ENCODE measurements around the gene BROX. TPM values are rescaled to one million over a fixed set of nuclear protein-coding genes. Genes with fewer than 3 reads are reported as not detected.

BROX gene
- total RNA-seq, 1 experiment from 2014 or later: 99.1 TPM

GRCh38 chr1:222709700-222710153 is 2.6 kb upstream of the BROX start:
- Histone ChIP-seq H3F3A (ENCODE audit: insufficient read depth, low read depth) (peaks cover 26% of the 10 kb centered on the region), H3K27me3 (ENCODE audit: insufficient read depth, low read depth) (no peaks in the 10 kb centered on the region), H2AFZ (no peak overlapping the region), H3K4me1 (replicated peaks; ENCODE audit: insufficient read depth) (peaks cover 15% of the 10 kb centered on the region), H3K9me2 (ENCODE audit: insufficient read depth) (0 out of 2 replicates have a peak, but pooled peaks cover 5% of the 10 kb centered on the region), H3K4me3 (peak overlapping the region; percentile 89; the same call in 1 of the 2 replicates), H4K20me1 (ENCODE audit: insufficient read depth) (no peaks in the 10 kb centered on the region), H3K36me3 (ENCODE audit: low read depth) (no peaks in the 10 kb centered on the region), H3K9me3 (ENCODE audit: insufficient read depth, low read depth) (no peaks in the 10 kb centered on the region), H3K4me2 (peak overlapping the region; percentile 82), H3K79me2 (ENCODE audit: low read depth) (peaks cover 52% of the 10 kb centered on the region), H3K27ac (no peak overlapping the region)
- POLR2A ChIA-PET (ENCODE audit: unreplicated experiment): no interaction called here
- intact Hi-C loops (cut with micrococcal nuclease; ENCODE audit: unreplicated experiment): no loop called here
- no peak for TF ChIP-seq EZH2 (IDR thresholded peaks at IDR 0.05; ENCODE audit: low read depth)
- TF ChIP-seq CTCF (conservative IDR thresholded peaks at IDR 0.05): no peak
- DNase-seq: no peak
- BruUV-seq (replicated peaks): no TSS peak
- CTCF ChIA-PET: no interaction called here

- Histone ChIP-seq H3K27me3 (ENCODE audit: insufficient read depth, low read depth) (no peaks in the 10 kb centered on the region), H3K4me1 (replicated peaks; ENCODE audit: insufficient read depth) (peaks cover 15% of the 10 kb centered on the region), H3K27ac (peak overlapping the region; percentile 67), H2AFZ (peak overlapping the region; percentile 100), H3F3A (ENCODE audit: insufficient read depth, low read depth) (peaks cover 32% of the 10 kb centered on the region), H3K4me3 (peak overlapping the region; percentile 89), H3K9me3 (ENCODE audit: insufficient read depth, low read depth) (no peaks in the 10 kb centered on the region), H3K4me2 (peak overlapping the region; percentile 82), H3K79me2 (ENCODE audit: low read depth) (peaks cover 53% of the 10 kb centered on the region), H4K20me1 (ENCODE audit: insufficient read depth) (no peaks in the 10 kb centered on the region), H3K9me2 (ENCODE audit: insufficient read depth) (no peaks in the 10 kb centered on the region), H3K36me3 (ENCODE audit: low read depth) (peaks cover 5% of the 10 kb centered on the region)
- CTCF ChIA-PET: no interaction called here
- TSS peak; percentile 76 for BruUV-seq (replicated peaks)
- POLR2A ChIA-PET (ENCODE audit: unreplicated experiment): interaction anchor here (0.7 kb wide), 1 partner anchor 65 kb away, joined by 3 read pairs; no protein-coding TSS in a partner anchor
- intact Hi-C loops (cut with micrococcal nuclease; ENCODE audit: unreplicated experiment): loop anchor here (1.0 kb wide), 1 partner anchor 246 kb away; no protein-coding TSS in a partner anchor
- DNase-seq: peak; percentile 78 to 83
- TF ChIP-seq EZH2 (IDR thresholded peaks at IDR 0.05; ENCODE audit: low read depth) (no peak), CTCF (conservative IDR thresholded peaks at IDR 0.05) (no peak)
These were observed 778 bp upstream of the BROX start for GRCh38 chr1:222711319-222712252.

- Histone ChIP-seq H3K4me1 (replicated peaks; ENCODE audit: insufficient read depth) (peaks cover 15% of the 10 kb centered on the region), H3K9me2 (ENCODE audit: insufficient read depth) (no peaks in the 10 kb centered on the region), H3K27ac (peak overlapping the region; percentile 87), H3K27me3 (ENCODE audit: insufficient read depth, low read depth) (no peaks in the 10 kb centered on the region), H2AFZ (peak overlapping the region; percentile 100), H3K79me2 (ENCODE audit: low read depth) (peaks cover 44% of the 10 kb centered on the region), H4K20me1 (ENCODE audit: insufficient read depth) (no peaks in the 10 kb centered on the region), H3K36me3 (ENCODE audit: low read depth) (peaks cover 17% of the 10 kb centered on the region), H3K9me3 (ENCODE audit: insufficient read depth, low read depth) (no peaks in the 10 kb centered on the region), H3K4me2 (peak overlapping the region; percentile 82), H3K4me3 (peak overlapping the region; percentile 89), H3F3A (ENCODE audit: insufficient read depth, low read depth) (peaks cover 39% of the 10 kb centered on the region)
- no TSS peak for BruUV-seq (replicated peaks)
- CTCF ChIA-PET: no interaction called here
- POLR2A ChIA-PET (ENCODE audit: unreplicated experiment): interaction anchor here (0.6 kb wide), 6 partner anchors 12 to 988 kb away, joined by 3 to 12 read pairs (median 4); partner anchors contain the start of gene TAF1A
- intact Hi-C loops (cut with micrococcal nuclease; ENCODE audit: unreplicated experiment): loop anchor here (1.0 kb wide), 1 partner anchor 69 kb away; no protein-coding TSS in a partner anchor
- DNase-seq: peak; percentile 84 to 93
- no peak for TF ChIP-seq EZH2 (IDR thresholded peaks at IDR 0.05; ENCODE audit: low read depth)
- no peak for TF ChIP-seq CTCF (conservative IDR thresholded peaks at IDR 0.05)
These were observed 962 bp downstream of the BROX start for GRCh38 chr1:222713091-222713961.
